ENCODE data around the gene HRK. TPM values are rescaled to one million over a fixed set of nuclear protein-coding genes. Genes with fewer than 3 reads are reported as not detected.
A peak's percentile ranks its signal among the peaks of the same experiment; 100 is the strongest.

Gene HRK
- total and polyA plus RNA-seq, 2 of the 13 experiments (the other 11 are each of a cell fraction or from before 2014, with no cell fraction given), result 0.02 TPM; not detected in 1

DNA sequence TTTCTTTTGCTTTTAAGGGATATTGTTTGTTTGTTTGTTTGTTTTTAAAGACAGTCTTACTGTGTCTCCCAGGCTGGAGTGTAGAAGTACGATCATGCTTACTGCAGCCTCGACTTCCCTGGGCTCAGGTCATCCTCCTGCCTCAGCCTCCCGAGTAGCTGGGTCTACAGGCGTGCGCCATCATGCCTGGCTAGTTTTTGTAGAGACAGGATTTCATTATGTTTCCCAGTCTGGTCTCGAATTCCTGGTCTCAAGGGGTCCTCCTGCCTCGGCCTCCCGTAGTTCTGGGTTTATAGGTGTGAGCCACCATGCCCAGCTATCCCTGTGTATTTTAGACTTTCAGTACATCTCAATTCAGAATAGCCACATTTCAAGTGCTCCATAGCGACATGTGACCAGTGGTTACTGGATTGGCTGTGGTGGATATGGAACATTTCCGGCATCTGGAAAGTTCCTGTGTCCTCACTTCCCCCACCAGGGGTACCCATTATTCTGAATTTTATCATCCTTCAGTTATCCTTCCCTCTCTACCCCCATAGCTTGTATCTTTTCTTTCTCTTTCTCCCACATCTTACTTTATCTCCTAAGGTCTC, 61.1 kb downstream of the HRK start:
- TF ChIP-seq RFX5 (IDR thresholded peaks at IDR 0.05; ENCODE audit: low read depth, low read length), result peak; percentile 94
- TF ChIP-seq SRSF9 (IDR thresholded peaks at IDR 0.05; ENCODE audit: borderline replicate concordance, insufficient read depth, low read depth, low read length, poor library complexity, severe bottlenecking), result no peak
- no peak for TF ChIP-seq XBP1 (CRISPR knock-in tag; IDR thresholded peaks at IDR 0.05)
- no peaks in the 10 kb centered on the region for H3K36me3 ChIP-seq (replicated peaks in 1 of 2; ENCODE audit: control insufficient read depth in 1 of 2, insufficient read depth in 2 of 2, low read length in 2 of 2)
- no peak overlapping the region; a peak in 1 of 6 replicates for H3K4me3 ChIP-seq (replicated peaks in 1 of 3; ENCODE audit: insufficient read depth in 1 of 3, low read depth in 2 of 3, low read length in 3 of 3)
- in situ Hi-C loops (cut with HindIII; ENCODE audit: extremely low pct_ligation_motif_present, low pct_unique_long_range_greater_than_20kb), result no loop called here
- 0 out of 2 replicates have a peak overlapping the region, but pooled peaks have one; percentile 90 for H3K4me2 ChIP-seq (ENCODE audit: low read depth, low read length)
- 81% methylated on average over 10 of the region's 10 CpGs for WGBS (ENCODE audit: low lambda C conversion rate)
- CTCF ChIA-PET (ENCODE audit: low intra/inter-chr PET ratio, low total read pairs), result no interaction called here
- POLR2A ChIA-PET, result no interaction called here
- no peak for DNase-seq (ENCODE audit: low spot score)
- H4K20me1 ChIP-seq (ENCODE audit: insufficient read depth, low read length), result no peaks in the 10 kb centered on the region
- peaks cover 10% of the 10 kb centered on the region for H3K4me1 ChIP-seq (ENCODE audit: insufficient read depth, low read length)
- no peak for ATAC-seq
- H3K27me3 ChIP-seq (ENCODE audit: control insufficient read depth in 1 of 2, insufficient read depth in 2 of 2, low read length in 2 of 2), result no peaks in the 10 kb centered on the region; a peak in 1 of 5 replicates
- intact Hi-C loops (cut with micrococcal nuclease; ENCODE audit: unreplicated experiment), result no loop called here
- no peak overlapping the region for H2AFZ ChIP-seq (ENCODE audit: low read length)
- no TSS peak for BruUV-seq (replicated peaks)
- H3K79me2 ChIP-seq (ENCODE audit: insufficient read depth, low read length), result no peaks in the 10 kb centered on the region
- no peak overlapping the region for H3K9ac ChIP-seq (ENCODE audit: insufficient read depth, low read depth, low read length)
- FAIRE-seq, result no peak
- H3K27ac ChIP-seq (ENCODE audit: extremely low read length, insufficient read depth, low read length), result no peak overlapping the region
- H3K9me3 ChIP-seq (ENCODE audit: low read length), result no peaks in the 10 kb centered on the region

GRCh38 chr12:116818948-116819832, 62.1 kb downstream of the HRK start:
- Histone ChIP-seq H3K9me3 (ENCODE audit: low read length) (no peaks in the 10 kb centered on the region), H3K4me2 (ENCODE audit: low read depth, low read length) (peak overlapping the region; percentile 90), H2AFZ (ENCODE audit: low read length) (peak overlapping the region; percentile 71), H3K27ac (ENCODE audit: extremely low read length, insufficient read depth, low read length) (peak overlapping the region; percentile 74), H3K4me3 (replicated peaks in 1 of 3; ENCODE audit: insufficient read depth in 1 of 3, low read depth in 2 of 3, low read length in 3 of 3) (peak overlapping the region; percentile 81 to 90 (median 88)), H3K79me2 (ENCODE audit: insufficient read depth, low read length) (no peaks in the 10 kb centered on the region), H3K27me3 (ENCODE audit: control insufficient read depth in 1 of 2, insufficient read depth in 2 of 2, low read length in 2 of 2) (no peaks in the 10 kb centered on the region; a peak in 1 of 5 replicates), H4K20me1 (ENCODE audit: insufficient read depth, low read length) (no peaks in the 10 kb centered on the region), H3K4me1 (ENCODE audit: insufficient read depth, low read length) (peaks cover 10% of the 10 kb centered on the region), H3K36me3 (replicated peaks in 1 of 2; ENCODE audit: control insufficient read depth in 1 of 2, insufficient read depth in 2 of 2, low read length in 2 of 2) (no peaks in the 10 kb centered on the region), H3K9ac (ENCODE audit: insufficient read depth, low read depth, low read length) (peak overlapping the region; percentile 85)
- FAIRE-seq, result peak; percentile 47
- 7% methylated on average over 25 of the region's 70 CpGs for WGBS (ENCODE audit: low lambda C conversion rate)
- ChIA-PET CTCF (ENCODE audit: low intra/inter-chr PET ratio, low total read pairs) (no interaction called here), POLR2A (no interaction called here)
- ATAC-seq, result peak; percentile 91
- in situ Hi-C loops (cut with HindIII; ENCODE audit: extremely low pct_ligation_motif_present, low pct_unique_long_range_greater_than_20kb) (no loop called here), intact Hi-C loops (cut with micrococcal nuclease; ENCODE audit: unreplicated experiment) (loop anchor here (1.0 kb wide), 1 partner anchor 81 kb away; the partner anchor contains the start of genes RNFT2 and SPRING1)
- BruUV-seq (replicated peaks), result TSS peak; percentile 87
- peak; percentile 79 for DNase-seq (ENCODE audit: low spot score)
- peak; percentile 61; the same call in 1 of the 2 replicates for TF ChIP-seq AKAP8 (CRISPR knock-in tag; IDR thresholded peaks at IDR 0.05)
- peak; percentile 70; the same call in 1 of the 2 replicates for TF ChIP-seq IRF9 (CRISPR knock-in tag; IDR thresholded peaks at IDR 0.05; ENCODE audit: borderline replicate concordance)
- no peak for TF ChIP-seq NR2F6 (IDR thresholded peaks at IDR 0.05)
- TF ChIP-seq NR2F6 (CRISPR knock-in tag; IDR thresholded peaks at IDR 0.05), result no peak
- TF ChIP-seq GATAD1 (CRISPR knock-in tag; IDR thresholded peaks at IDR 0.05), result peak; percentile 71; the same call in 1 of the 2 replicates
- 0 out of 2 replicates have a peak, but pooled peaks have one; percentile 19 for TF ChIP-seq KDM3A (CRISPR knock-in tag; IDR thresholded peaks at IDR 0.05; ENCODE audit: low read depth)
- peak; percentile 90 for TF ChIP-seq ZFY (CRISPR knock-in tag; IDR thresholded peaks at IDR 0.05)
- TF ChIP-seq RFX3 (CRISPR knock-in tag; IDR thresholded peaks at IDR 0.05), result peak; percentile 73
- peak; percentile 19 for TF ChIP-seq HNRNPK (IDR thresholded peaks at IDR 0.05; ENCODE audit: low read depth, low read length, poor library complexity, severe bottlenecking)
- TF ChIP-seq ATF3 (CRISPR knock-in tag; IDR thresholded peaks at IDR 0.05), result peak; percentile 87
- peak; percentile 47; the same call in 1 of the 2 replicates for TF ChIP-seq ESRRA (CRISPR knock-in tag; IDR thresholded peaks at IDR 0.05; ENCODE audit: low read depth)
- TF ChIP-seq ZFX (CRISPR knock-in tag; IDR thresholded peaks at IDR 0.05; ENCODE audit: low read depth), result peak; percentile 88
